Head of caudate nucleus (tissue), 42 donors: ENCODE measurements around the gene FLT1.

ENCODE experiments used
- DNase-seq, 42 donors: peaks; one replicate each; pipeline versions ENCODE4 v3.0.0 to v3.0.0-alpha.2; 2020 to 2021; ENCODE audit warnings: mixed read lengths in 7 of 42
- intact Hi-C: fragments of 100-400 bp; cut with DNase I; formaldehyde crosslinking; loops from one replicate; pipeline ENCODE4 v1.15.0; 2022

The FLT1 gene, protein sequence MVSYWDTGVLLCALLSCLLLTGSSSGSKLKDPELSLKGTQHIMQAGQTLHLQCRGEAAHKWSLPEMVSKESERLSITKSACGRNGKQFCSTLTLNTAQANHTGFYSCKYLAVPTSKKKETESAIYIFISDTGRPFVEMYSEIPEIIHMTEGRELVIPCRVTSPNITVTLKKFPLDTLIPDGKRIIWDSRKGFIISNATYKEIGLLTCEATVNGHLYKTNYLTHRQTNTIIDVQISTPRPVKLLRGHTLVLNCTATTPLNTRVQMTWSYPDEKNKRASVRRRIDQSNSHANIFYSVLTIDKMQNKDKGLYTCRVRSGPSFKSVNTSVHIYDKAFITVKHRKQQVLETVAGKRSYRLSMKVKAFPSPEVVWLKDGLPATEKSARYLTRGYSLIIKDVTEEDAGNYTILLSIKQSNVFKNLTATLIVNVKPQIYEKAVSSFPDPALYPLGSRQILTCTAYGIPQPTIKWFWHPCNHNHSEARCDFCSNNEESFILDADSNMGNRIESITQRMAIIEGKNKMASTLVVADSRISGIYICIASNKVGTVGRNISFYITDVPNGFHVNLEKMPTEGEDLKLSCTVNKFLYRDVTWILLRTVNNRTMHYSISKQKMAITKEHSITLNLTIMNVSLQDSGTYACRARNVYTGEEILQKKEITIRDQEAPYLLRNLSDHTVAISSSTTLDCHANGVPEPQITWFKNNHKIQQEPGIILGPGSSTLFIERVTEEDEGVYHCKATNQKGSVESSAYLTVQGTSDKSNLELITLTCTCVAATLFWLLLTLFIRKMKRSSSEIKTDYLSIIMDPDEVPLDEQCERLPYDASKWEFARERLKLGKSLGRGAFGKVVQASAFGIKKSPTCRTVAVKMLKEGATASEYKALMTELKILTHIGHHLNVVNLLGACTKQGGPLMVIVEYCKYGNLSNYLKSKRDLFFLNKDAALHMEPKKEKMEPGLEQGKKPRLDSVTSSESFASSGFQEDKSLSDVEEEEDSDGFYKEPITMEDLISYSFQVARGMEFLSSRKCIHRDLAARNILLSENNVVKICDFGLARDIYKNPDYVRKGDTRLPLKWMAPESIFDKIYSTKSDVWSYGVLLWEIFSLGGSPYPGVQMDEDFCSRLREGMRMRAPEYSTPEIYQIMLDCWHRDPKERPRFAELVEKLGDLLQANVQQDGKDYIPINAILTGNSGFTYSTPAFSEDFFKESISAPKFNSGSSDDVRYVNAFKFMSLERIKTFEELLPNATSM (N-terminal part only)

DNA sequence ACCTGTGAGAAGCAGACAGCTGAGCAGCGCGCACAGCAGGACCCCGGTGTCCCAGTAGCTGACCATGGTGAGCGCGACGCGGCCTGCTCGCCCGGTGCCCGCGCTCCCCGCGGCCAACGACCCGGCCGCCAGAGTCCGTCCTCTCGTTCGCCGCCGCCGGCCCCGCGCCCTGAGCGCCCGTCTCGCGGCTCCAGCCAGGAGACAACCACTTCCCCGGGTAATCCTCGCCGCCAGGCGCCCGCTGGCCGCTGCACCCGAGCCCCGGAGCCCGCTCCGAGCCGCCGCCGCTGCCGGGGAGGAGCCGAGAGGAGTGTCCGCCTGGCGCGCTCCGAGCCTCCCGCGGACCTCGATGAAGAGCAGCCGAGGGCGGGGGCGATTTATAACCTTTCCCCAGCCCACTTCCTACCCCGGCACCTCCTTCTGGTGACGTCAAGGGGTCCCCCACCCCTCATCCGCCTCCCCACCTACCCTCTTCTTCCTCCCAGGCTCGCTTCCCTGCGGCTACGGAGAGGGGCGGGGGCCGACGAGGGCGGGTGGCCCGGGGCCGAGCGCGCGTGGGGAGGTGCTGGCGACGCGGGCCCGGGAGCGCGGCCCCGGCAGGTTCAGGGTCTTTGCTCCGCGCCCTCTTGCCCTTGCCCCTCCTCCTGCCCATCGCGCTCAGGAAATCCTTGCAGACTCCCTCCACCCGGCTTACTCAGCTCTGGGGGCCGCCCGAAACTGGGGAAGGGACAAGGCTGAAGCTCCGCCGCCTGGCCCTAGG, at the start of gene FLT1:
TSS of gene FLT1 (minus strand) at position 351 of the 760 bp plus-strand sequence. CDS start at position 66, 285 bp downstream.
- DNase-seq = peak in 1 of 42 donors; percentile 21
- intact Hi-C loops = no loop called here

DNA sequence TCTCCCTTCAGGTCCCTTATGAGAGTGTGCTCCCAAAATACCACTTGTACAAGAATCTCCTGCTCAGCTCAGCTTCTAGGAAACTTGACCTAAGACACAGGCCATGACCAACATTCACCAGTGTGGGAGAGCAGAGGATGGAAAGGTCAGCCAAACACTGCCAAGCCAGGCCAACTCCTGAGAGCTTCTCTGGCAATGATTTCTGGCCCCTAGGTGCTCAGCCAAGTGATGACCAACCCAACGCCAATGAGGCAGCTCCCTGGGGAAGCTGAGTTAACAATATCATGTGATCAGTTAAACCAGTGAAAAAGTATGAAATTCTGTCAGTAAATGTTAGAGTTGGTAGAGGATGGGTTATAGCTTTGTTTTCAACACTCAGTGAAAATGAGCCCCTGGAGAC, 49.1 kb upstream of the FLT1 start:
- DNase-seq = no peak
- intact Hi-C loops = no loop called here

DNA sequence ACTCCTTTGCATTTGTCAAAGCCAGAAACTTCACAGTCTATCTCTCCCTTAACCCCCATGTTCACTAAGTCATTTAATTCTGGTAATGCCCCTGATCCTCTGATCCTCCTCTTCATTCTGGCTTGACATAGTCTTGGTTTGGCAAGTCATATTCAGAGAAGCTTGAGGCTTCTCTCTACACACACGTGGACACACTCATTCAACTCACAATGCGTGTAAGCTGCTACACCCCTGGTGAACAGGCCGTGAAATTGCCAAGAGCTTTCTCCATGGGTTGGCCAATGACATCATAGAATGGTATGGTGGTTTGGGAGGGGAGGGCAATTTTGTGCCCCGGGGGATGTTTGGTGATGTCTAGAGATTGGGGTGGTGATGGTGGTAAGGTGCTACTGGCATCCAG, 47.9 kb upstream of the FLT1 start:
- intact Hi-C loops = no loop called here
- no peak for DNase-seq

DNA sequence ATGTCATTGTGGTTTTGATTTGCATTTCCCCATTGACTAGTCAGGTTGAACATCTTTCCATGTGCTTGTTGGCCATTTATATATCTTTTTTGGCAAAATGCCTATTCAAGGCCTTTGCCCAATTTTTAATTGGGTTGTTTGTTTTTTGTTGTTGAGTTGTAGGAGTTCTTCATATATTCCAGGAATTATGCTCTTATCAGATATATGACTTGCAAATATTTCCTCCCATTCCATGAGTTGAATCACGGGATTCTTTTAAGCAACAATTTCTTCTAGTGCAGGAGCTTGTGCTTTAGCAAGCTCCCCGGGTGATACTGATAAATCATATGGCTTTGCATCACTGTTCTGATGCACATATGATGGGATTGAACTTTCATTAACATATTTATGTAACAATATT, 47.0 kb upstream of the FLT1 start:
- intact Hi-C loops = no loop called here
- DNase-seq = no peak

DNA sequence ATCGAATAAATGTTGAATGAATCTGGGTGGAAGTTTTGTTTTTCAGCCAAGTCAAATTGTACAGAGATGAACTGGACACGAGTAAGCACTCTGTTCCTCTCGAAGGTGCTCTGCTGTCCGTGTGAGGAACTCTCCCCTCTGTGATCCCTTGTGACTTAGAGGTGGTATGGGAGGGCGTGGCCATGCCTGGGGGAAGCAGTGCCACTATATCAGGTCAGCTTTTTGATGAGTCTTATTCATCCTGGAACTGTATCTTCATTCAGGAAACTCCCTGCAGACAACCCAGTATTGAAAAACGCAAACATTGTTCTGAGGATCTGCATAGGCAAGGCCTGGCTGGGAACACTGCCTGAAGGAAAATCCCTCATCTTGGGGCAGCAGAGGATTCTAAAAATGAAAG, 45.7 kb upstream of the FLT1 start:
- intact Hi-C loops = no loop called here

DNA sequence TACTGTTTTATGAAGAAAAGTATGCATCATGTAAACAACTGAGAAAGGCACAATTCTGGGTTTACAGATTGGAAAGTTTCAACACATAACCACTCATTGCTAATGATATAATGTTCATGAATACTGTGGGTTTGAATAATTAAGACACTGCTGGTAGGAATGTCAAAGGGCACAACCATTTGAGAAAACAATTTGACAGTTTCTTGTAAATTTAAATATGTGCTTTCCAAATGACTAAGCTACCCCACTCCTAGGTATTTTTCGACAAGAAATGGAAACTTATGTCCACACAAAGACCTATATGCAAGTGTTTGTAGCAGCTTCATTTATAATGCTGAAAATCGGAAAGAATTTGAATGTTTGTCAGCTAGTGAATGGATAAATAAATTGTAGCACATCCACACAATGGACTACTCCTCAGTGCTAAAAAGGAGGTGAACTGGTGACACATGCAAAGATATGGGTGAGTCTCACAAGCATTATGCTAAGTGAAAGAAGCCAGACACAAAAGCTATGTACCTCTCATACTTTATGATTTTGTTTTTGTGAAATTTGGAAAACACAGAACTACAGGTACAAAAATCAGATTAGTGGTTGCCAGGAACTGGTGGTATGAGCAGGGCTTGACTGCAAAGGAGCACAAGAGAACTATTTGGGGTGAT, 44.8 kb upstream of the FLT1 start:
- intact Hi-C loops = no loop called here
- no peak for DNase-seq

More for the DNA sequence above, 45.7 kb upstream of the FLT1 start:
- no peak for DNase-seq

DNA sequence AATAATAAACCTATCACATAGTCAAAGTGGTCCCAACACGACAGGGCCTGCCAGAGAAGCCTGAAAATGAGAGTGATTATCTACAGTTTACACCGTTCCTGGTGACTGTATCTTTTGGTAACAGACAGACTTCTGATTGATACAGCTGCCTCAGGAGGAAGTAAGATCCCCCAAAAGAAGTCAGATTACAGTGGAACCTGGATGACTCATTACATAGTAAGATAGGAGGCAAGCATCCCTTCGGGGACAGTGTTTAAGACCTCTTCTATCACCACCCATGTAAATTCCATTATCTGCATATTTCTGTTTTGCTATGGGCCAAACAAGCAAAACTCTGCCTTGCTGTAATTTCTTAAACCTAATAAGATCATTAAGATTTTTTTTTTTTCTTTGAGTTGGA, 44.0 kb upstream of the FLT1 start:
- intact Hi-C loops = no loop called here

DNA sequence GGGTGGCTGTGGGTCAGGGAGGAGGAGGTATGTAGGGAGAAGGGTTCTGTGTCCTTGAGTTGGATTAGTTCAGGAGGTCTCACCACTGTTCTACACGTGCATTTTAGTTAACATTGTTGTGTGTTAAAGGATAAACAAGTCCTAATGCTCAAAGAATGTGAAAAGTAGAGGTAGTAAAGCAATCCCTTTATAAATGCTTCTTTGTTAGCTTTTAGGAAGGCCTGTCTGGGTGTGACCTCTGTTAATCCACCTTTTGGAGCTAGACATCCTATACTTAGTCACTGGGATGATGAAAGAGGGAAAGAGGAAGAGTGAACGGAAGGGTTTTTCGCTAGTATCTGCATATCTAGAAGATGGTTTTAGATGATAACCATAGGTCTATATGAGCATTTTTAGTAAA, 42.2 kb upstream of the FLT1 start:
- no peak for DNase-seq
- intact Hi-C loops = no loop called here

More for the DNA sequence above, 44.0 kb upstream of the FLT1 start:
- DNase-seq = no peak

DNA sequence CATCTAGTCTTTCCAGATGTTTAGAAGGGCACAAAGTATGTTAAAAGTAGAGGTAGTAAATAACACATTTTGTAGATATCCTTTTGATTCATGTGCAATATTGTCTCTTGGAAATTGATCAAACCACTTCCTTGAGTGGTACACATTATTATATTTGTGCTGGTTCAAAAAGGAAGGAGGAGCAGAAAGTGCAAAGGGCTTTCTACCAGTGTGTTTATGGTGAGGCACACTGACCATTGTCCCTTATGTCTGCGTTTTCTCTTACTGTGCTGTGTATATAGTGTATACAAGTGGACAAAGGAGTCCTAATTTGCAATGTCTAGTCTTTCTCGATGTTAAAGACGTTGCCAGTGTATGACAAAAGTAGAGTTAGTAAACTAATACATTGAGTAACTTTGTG, 41.4 kb upstream of the FLT1 start:
- intact Hi-C loops = no loop called here
- no peak for DNase-seq

DNA sequence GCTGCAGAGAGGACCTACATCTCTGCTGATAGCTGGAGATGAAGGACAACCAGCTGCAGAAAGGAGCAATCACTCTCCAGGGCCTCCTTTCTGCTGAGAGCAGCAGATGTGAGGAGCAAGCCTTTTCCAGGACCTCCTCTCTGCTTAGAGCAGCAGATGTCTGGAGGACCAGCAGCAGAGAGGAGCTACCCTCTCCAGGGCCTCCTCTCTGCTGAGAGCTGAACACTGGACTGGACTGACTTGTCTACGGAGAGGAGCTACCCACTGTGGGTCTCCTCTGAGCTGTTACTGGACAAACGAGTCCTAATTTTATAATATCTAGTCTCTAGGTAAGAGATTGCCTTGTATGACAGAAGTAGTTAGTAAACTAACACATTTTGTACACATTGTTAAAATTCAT, 40.8 kb upstream of the FLT1 start:
- intact Hi-C loops = no loop called here
- DNase-seq = no peak

DNA sequence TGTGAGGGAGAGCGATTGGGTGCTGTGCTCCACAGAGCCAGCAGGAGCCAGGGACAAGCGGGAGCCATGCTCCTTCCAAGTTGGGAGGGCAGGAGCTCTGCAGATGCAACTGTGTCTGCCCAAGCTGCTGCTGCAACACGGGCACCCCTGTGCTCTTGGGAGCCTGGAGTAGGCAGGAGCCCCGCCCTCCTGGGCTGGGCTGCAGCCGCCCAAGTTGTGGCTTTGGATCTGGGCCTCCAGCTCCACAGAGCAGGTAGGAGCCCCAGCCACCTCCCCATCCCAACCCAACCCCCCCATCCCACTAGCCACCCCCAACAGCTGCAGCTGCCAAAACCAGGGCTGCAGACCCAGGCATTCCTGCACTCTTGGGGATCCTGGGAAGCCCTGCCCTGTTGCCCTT, 39.9 kb upstream of the FLT1 start:
- intact Hi-C loops = no loop called here
- DNase-seq = no peak

DNA sequence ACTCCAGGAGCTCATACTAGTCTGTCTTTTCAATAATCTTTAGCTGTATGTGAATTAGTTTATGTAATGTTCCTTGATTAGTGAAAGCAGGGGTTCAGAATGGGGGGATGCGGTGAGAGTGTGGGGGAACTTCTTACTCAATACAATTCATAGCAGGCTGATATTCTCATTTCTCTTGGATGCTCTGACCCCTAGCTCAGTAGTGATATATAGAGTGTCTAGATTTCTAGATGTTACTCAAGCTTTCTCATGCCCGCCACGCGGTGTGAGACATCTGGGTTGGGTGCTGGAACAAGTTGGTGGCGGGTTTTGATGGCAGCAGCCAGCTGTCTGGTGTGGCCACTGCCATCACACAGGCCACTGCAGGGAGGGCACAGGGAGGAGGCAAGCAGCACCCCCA, 39.3 kb upstream of the FLT1 start:
- intact Hi-C loops = no loop called here
- no peak for DNase-seq

DNA sequence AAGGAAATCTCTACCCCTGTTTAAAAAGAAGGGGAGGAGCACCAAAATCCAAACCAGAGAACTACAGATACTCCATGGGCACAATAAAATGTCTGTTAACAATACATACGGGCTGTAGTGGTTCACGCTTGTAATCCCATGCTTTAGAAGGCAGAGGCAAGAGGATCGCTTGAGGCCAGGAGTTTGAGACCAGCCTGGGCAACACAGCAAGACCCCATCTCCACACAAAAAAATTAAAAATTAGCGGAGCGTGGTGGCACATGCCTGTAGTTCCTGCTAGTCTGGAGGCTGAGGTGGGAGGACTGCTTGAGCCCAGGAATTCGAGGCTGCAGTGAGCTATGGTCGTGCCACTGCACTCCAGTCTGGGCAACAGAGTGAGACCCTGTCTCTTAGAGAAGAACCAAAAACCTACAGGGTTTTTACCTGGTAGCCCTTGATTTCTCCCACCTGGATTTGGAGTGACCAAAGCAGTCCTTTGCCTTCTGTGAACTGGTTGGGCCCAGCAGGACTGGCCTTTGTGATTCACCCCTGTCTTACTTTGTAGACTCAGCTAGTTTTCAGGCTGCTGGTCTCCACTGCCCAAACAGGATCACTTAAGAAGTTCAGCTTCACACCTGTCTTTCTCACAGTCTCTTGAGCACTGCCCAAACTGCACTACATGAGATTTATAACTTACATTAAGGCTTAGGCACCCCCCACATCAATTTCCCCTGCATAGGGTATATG, 38.7 kb upstream of the FLT1 start:
- DNase-seq = no peak
- intact Hi-C loops = no loop called here

DNA sequence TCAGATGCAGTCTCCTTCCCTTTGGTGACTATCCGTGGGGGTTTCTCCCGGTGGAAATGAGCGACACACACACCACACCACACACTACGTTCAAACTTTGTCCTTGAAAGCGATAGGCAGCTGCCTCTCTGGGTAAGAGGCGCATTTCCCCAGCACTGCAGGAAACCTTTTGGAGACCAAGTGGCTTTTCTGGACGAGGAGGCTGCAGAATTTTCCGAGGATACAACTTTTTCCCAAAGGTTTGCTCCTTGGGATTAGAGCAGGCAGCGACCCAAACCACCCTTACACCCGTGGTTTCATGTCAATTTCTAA, 38.2 kb upstream of the FLT1 start:
- intact Hi-C loops = no loop called here

DNA sequence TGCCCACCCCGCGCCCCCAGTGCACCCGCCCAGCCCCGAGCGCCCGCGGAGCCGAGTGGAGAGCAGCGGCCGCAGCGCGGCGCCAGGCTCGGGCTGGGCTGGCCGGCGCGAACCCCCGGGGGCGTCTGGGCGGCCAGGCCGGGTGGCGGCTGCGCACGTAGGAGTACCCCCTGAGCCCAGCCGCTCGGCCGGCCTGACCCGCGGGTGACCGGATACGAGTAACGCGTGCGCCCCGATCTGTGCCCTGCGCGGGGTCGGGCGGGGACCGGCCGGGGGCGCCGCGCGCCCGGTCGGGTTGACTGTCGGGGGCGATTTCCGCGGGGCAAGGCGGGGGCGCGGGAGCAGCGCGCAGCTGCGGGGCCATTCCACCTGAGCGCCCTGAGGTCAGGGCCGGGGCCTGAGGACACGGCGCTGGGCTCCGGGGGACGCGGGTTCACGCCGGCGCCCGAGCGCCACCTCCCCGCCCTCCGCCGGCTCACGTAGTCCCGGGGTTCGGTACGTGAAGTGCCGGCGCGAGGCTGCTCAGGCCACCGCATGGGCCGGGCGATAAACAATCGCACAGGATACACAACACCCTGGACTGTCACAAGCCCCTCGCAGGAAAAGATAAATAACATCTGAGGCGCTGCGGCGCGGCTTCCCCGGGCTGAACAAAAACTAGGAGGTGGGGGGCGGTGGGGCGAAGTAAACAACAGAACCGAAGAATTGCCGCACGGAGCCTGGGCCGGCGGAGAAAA, 37.6 kb upstream of the FLT1 start:
- DNase-seq = peak in 5 of 42 donors; percentile 4 to 38 (median 10)
- intact Hi-C loops = no loop called here

More for the DNA sequence above, 38.2 kb upstream of the FLT1 start:
- DNase-seq = peak in 1 of 42 donors; percentile 14

DNA sequence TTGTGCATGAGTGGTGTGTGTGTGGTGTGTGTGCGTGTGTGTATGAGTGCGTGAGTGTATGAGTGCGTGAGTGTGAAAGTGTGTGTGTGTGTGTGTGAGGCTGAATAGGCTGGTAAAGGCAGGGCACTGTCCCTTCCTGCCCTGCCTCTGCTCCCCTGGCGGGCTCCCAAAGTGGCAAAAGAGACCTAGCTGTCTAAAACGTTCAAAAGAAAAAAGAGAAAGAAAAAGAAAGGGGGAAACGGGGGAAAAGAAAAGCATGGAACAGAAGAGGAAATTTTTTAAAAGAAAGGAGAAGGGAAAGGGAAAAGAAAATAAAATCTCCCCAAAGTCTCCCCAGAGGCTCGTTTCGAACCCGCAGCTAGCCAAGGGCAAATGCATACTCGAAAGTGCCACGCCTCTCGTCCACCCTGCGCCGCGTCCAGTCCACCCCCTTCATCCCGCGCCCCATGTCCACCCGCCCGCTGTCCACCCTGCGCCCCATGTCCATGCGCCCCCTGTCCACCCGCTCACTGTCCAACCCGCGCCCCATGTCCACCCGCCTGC, 37.0 kb upstream of the FLT1 start:
- no peak for DNase-seq
- intact Hi-C loops = no loop called here
